ENCODE measurements around the gene TADA3.
"Not testable (repeated sequence)": the region's sequence is repeated elsewhere in the genome, so short reads cannot be mapped to it uniquely, and the experiment has no call there.

The TADA3 gene

DNA sequence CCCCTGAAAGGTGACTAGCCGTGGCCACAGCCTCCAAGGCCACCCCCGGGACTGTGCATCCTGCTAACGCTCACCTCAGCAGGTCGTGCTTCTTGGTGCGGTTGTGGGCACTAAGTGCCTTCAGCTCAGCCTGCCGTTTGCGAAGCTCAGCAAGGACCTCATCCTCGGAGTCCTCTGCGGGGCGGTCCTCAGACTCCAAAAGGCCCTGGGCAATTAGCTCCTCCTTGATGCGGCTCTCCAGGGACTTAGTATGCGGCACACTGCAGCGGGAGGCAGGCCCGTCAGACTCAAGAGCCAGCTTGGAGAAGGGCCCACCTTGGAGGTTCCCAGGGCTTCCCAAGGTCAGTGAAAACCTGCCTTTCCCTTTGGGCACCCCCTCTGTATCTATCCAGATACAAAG is 8.3 kb downstream of the TADA3 start:
- no peak overlapping the region for H3K4me3 Mint-ChIP-seq
- peaks cover 58% of the 10 kb centered on the region for H3K4me1 Mint-ChIP-seq
- no peak overlapping the region for H3K27ac Mint-ChIP-seq
- CTCF ChIA-PET: no interaction called here
- peaks cover 65% of the 10 kb centered on the region for H3K36me3 Mint-ChIP-seq
- no peaks in the 10 kb centered on the region for H3K27me3 Mint-ChIP-seq
- H3K9me3 Mint-ChIP-seq: no peaks in the 10 kb centered on the region
- DNase-seq: no peak

DNA sequence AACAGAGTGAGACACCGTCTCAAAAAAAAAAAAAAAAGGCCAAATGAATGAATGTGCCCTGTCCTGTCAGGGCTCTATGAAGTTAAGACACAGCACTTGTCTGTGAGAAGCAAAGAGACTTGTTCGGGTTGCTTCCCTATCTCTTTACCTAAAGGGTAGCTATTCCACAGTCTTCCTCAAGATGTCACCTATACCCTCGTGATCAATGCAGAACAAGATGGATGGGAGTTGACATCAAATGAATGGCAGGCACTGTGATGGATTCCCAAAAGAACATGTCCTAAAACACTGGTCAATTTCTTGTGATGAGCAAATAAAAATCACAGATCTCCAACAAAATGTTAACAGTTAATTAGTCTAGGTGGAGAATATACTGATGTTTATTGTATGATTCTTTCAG is 9.5 kb downstream of the TADA3 start:
- DNase-seq: no peak
- H3K36me3 Mint-ChIP-seq: peaks cover 65% of the 10 kb centered on the region
- CTCF ChIA-PET: interaction anchor here (0.9 to 1.4 kb wide), 7 partner anchors 13 to 299 kb away, joined by 3 to 4 read pairs (median 3); partner anchors contain the start of gene CAMK1
- peaks cover 62% of the 10 kb centered on the region for H3K4me1 Mint-ChIP-seq
- no peaks in the 10 kb centered on the region for H3K27me3 Mint-ChIP-seq
- no peak overlapping the region for H3K27ac Mint-ChIP-seq
- H3K4me3 Mint-ChIP-seq: no peak overlapping the region
- no peaks in the 10 kb centered on the region for H3K9me3 Mint-ChIP-seq

DNA sequence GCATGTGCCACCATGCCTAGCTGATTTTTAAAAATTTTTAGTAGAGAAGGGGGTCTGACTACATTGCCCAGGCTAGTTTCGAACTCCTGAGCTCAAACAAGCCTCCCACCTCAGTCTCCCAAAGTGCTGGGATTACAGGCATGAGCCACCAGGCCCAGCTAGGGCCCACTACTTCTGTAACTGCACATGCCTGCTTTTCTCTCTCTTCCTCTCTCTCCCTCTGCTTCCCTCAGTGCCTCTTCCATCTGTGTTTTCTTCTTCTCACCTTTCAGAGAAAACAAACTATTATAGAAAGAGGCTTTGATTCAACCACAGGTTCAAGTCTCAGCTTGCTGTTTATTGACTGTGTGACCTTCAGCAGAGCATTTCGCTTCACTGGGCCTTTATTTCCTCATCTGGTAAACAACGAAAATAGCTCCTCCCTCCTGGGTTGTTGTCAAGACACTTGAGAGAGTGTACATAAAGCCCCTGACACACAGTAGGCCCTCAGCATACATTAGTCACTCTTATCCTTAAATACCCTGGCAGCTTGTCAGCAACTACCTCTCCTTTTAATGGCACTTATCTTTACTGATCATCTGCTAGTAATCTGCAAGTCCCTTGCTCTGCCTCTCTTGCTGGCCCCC is 10.2 kb downstream of the TADA3 start:
- no peak for DNase-seq
- Mint-ChIP-seq H3K27me3 (no peaks in the 10 kb centered on the region), H3K9me3 (no peaks in the 10 kb centered on the region), H3K27ac (peak overlapping the region; percentile 46), H3K4me1 (peaks cover 56% of the 10 kb centered on the region), H3K36me3 (peaks cover 59% of the 10 kb centered on the region), H3K4me3 (no peak overlapping the region)
- CTCF ChIA-PET: interaction anchor here (0.5 to 1.4 kb wide), 10 partner anchors 12 to 478 kb away, joined by 3 to 5 read pairs (median 3); partner anchors contain the start of gene CAMK1

DNA sequence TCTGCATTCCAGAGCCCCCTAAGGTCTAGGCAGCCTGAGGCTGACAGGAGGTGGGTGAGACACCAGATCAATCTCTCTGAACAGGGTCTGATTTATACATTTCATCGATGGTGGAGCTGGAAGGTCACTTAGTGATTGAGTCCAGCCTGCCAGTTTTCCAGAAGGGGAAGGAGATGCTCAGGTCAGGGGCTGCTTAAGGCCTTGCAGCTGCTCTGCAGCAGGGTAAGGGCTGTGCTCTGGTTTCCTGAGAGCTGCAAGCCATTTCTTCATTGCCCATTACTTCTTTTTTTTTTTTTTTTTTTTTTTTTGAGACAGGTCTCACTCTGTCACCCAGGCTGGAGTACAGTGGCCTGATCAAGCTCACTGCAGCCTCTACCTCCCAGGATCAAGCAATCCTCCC is 10.7 kb downstream of the TADA3 start:
- H3K4me3 Mint-ChIP-seq: no peak overlapping the region
- H3K27me3 Mint-ChIP-seq: no peaks in the 10 kb centered on the region
- peak overlapping the region; percentile 60 for H3K27ac Mint-ChIP-seq
- H3K36me3 Mint-ChIP-seq: peaks cover 54% of the 10 kb centered on the region
- CTCF ChIA-PET: interaction anchor here (0.7 to 1.3 kb wide), 6 partner anchors 15 to 300 kb away, joined by 3 to 4 read pairs (median 3); no protein-coding TSS in a partner anchor
- H3K9me3 Mint-ChIP-seq: no peaks in the 10 kb centered on the region
- DNase-seq: no peak
- peaks cover 52% of the 10 kb centered on the region for H3K4me1 Mint-ChIP-seq

DNA sequence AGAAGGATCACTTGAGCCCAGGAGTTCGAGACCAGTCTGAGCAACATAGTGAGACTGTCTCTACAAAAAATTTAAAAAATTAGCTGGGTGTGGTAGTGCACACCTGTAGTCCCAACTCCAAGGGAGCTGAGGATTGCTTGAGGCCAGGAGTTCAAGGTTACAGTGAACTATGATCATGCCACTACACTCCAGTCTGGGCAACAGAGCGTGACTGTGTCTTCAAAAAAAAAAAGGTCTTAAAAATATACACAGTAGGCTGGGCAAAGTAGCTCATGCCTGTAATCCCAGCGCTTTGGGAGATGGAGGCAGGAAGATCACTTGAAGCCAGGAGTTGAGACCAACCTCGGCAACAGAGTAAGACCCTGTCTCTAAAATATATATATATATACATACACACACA is 11.4 kb downstream of the TADA3 start:
- CTCF ChIA-PET: interaction anchor here (0.7 to 1.3 kb wide), 4 partner anchors 9 to 152 kb away, joined by 3 to 4 read pairs (median 3); no protein-coding TSS in a partner anchor
- no peak for DNase-seq
- H3K4me3 Mint-ChIP-seq: no peak overlapping the region
- H3K27me3 Mint-ChIP-seq: no peaks in the 10 kb centered on the region
- peak overlapping the region; percentile 91 for H3K27ac Mint-ChIP-seq
- H3K9me3 Mint-ChIP-seq: no peaks in the 10 kb centered on the region
- peaks cover 49% of the 10 kb centered on the region for H3K36me3 Mint-ChIP-seq
- peaks cover 47% of the 10 kb centered on the region for H3K4me1 Mint-ChIP-seq

DNA sequence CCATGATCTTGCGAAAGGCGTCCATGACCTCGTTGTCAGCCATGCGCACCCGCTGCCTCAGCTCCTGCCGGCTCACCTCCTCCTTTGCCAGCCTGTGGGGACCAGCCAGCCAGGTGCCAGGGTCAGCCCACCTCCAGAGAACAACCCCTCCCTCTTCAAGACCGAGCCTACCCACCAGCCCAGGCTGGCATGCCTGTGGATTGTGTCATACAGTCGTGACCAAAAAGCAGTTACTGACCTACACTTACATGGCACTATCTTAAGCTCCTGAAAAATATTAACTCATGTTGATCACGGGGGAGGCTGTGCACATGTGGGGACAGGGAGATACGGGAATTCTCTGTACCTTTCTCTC is 11.8 kb downstream of the TADA3 start:
- Mint-ChIP-seq H3K9me3 (no peaks in the 10 kb centered on the region), H3K36me3 (peaks cover 47% of the 10 kb centered on the region), H3K4me3 (peak overlapping the region; percentile 3), H3K4me1 (peaks cover 47% of the 10 kb centered on the region), H3K27me3 (no peaks in the 10 kb centered on the region), H3K27ac (peak overlapping the region; percentile 91)
- CTCF ChIA-PET: interaction anchor here (0.8 to 1.3 kb wide), 4 partner anchors 10 to 166 kb away, joined by 3 to 5 read pairs (median 4); no protein-coding TSS in a partner anchor
- no peak for DNase-seq

DNA sequence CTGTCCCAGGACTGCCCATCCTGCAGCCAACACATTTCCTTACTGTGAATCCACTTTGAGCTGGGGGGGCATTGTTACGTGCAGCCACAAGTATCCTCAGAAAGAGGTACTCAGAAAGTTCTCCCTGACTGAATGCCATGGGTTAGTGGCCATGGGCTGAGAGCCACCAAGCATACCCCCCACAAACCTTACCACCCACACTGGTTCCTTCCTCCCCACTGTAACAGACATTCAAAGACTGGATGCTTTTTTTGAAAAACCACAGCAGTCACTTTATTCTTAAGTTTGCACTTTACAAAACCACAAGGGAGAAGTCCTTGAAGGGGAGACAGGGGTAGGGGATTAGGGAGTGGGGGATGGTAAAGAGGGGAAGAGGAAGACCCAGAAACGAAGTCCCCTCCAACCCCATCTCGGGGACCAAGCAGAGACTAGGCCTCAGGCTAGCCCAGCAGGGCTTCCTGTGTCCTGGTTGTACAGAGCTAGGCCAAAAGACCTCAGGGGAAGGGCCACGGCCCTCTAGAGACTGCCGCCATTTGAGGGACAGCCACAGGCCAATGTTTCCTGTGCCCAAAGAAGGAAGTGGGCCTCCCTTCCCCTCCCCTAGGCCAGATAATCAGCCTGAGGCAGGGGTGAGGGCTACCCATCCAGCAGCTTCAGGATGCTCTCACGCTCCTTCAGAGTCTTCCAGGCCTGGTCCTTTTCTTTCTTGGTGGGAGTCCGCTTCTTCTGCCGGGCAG is 12.4 kb downstream of the TADA3 start:
- CTCF ChIA-PET: interaction anchor here (1.1 to 1.3 kb wide), 2 partner anchors 153 to 166 kb away, joined by 4 to 5 read pairs; no protein-coding TSS in a partner anchor
- Mint-ChIP-seq H3K27me3 (no peaks in the 10 kb centered on the region), H3K4me3 (peak overlapping the region; percentile 31), H3K27ac (peak overlapping the region; percentile 91), H3K9me3 (no peaks in the 10 kb centered on the region), H3K4me1 (peaks cover 47% of the 10 kb centered on the region), H3K36me3 (peaks cover 43% of the 10 kb centered on the region)
- DNase-seq: peak; percentile 53

DNA sequence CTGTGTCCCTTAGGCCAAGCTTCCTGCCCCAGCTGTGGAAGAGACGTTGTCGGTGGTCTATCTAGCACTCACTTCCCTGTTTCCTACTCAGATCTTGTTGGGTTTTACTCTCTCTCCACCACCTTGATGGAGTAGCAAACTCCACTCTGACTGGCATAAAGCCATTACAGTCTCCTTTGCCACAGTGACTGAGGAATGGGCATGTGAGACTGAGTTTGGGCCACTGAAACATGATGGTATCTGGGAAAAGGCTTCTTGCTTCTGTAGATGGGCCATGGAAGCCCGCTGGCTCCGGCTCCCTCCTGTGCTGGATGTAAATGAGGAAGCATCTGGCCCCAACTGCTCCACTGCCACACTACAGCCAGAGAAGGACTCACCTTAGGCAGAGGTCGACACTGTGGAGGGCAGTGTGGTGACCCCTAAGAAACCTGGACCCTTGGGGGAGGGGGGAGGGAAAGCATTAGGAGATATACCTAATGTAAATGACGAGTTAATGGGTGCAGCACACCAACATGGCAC is 13.1 kb downstream of the TADA3 start:
- no peak overlapping the region for H3K4me3 Mint-ChIP-seq
- H3K27ac Mint-ChIP-seq: peak overlapping the region; percentile 91
- H3K27me3 Mint-ChIP-seq: no peaks in the 10 kb centered on the region
- no peak for DNase-seq
- CTCF ChIA-PET: interaction anchor here (1.1 kb wide), 1 partner anchor 167 kb away, joined by 5 read pairs; no protein-coding TSS in a partner anchor
- no peaks in the 10 kb centered on the region for H3K9me3 Mint-ChIP-seq
- H3K4me1 Mint-ChIP-seq: peaks cover 47% of the 10 kb centered on the region
- H3K36me3 Mint-ChIP-seq: peaks cover 40% of the 10 kb centered on the region

DNA sequence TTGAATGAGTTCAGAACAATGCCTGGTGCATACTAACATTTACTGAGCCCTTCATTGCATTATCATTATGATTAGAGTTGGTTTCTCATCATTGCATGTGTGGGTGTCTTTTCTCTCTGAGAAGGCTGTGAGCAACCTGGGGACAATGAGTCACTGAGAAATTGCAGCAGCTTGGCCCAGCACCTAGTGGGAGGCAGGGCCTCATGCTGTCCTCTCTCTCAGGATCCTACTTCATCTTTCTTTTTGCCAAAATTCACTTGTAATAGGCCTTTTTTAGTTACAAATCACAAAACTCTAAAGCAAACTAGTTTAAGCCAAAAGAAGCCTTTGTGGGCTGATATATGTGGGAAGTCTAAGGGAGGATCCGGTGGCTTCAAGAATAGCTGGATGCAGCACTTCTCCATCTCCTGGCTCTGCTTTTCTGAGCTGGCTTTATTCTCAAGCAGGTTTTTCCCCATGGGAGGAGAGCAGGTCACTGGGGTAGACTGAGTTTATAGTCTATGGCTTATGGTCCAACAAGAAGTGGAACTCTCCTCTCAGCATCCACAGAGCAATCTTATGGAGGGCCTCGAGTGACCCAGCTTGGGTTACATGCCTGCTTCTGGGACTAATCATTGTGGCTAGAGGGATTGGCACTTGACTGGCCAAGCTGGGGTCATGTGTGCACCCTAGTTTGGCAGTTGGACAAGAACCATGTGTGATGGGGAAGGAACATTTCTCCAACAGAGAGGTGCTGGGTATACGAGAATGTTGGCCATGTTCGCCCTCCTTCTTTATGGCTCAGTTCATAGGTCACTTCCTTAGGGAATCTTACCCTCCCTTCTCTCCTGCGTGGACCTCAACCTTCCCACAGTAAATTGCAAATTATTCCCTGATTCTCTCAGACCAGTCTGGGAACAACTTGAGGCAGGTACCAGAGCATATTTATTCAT is 13.9 kb downstream of the TADA3 start:
- Mint-ChIP-seq H3K36me3 (peaks cover 37% of the 10 kb centered on the region), H3K4me1 (peaks cover 47% of the 10 kb centered on the region)
- CTCF ChIA-PET: interaction anchor here (1.0 kb wide), 2 partner anchors 26 to 46 kb away, joined by 3 read pairs; no protein-coding TSS in a partner anchor

DNA sequence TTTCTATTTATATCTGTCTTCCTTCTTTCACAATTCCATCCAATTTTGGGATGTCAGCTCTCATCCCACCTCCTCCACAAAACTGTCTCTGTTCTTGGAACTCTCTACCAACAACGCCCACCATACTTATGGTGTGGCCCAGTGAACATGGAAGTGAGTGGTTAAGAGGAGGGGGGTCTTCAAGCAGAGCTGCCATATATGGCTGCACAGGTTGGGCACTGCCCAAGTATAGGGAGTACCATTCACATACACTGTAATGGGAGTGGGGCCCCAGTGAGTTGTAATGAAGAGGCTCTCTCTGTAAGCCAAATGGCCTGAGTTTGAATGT is 14.6 kb downstream of the TADA3 start:
- peaks cover 45% of the 10 kb centered on the region for H3K4me1 Mint-ChIP-seq
- H3K4me3 Mint-ChIP-seq: no peak overlapping the region
- peaks cover 33% of the 10 kb centered on the region for H3K36me3 Mint-ChIP-seq
- CTCF ChIA-PET: interaction anchor here (1.0 kb wide), 2 partner anchors 27 to 45 kb away, joined by 3 read pairs; no protein-coding TSS in a partner anchor
- H3K27ac Mint-ChIP-seq: no peak overlapping the region
- H3K9me3 Mint-ChIP-seq: no peaks in the 10 kb centered on the region
- H3K27me3 Mint-ChIP-seq: peaks cover 4% of the 10 kb centered on the region
- DNase-seq: no peak

More for the DNA sequence above, 13.9 kb downstream of the TADA3 start:
- Mint-ChIP-seq H3K9me3 (no peaks in the 10 kb centered on the region), H3K27ac (peak overlapping the region; percentile 91), H3K27me3 (no peaks in the 10 kb centered on the region), H3K4me3 (no peak overlapping the region)
- no peak for DNase-seq

DNA sequence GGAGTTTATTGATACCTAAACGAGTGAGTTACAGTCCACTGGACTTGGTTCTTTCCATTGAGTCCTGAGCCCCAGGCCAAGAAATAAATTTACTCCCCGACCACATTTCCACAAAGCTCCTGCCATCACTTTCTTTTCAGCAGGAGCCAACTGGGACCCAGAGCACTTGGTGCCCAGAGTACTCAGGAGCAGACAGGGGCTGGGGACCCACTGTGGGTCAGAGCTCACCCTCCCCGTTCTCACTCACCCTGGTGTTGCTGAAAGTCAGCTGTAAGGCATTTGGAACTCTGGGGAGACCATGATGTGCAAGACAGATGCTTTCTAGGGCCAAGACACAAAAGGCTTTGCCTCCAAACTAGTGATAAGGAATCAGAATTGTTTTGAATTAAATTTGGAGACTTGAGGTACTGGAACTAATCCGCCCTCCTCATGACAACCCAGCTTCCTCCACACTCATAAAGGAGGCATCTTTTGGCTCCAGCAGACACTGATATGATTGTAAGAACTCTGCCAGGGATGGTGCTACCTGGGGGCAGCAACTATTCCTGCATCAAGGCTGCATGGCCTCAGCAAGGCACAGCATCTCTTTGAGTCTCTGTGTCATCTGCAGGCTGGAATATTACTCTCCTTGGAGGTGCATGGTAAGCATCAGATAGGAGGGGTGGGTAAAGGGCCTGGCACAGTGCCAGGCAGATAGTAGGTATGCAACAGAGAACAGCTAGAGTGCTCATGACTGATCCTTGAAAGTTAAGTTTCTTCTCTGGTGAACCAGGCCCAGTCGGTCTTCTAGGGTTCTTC is 15.2 kb downstream of the TADA3 start:
- Mint-ChIP-seq H3K4me3 (no peak overlapping the region), H3K36me3 (peaks cover 27% of the 10 kb centered on the region), H3K9me3 (no peaks in the 10 kb centered on the region), H3K4me1 (peaks cover 39% of the 10 kb centered on the region), H3K27me3 (peaks cover 4% of the 10 kb centered on the region), H3K27ac (no peak overlapping the region)
- no peak for DNase-seq
- CTCF ChIA-PET: interaction anchor here (1.4 kb wide), 1 partner anchor 9 kb away, joined by 4 read pairs; no protein-coding TSS in a partner anchor

DNA sequence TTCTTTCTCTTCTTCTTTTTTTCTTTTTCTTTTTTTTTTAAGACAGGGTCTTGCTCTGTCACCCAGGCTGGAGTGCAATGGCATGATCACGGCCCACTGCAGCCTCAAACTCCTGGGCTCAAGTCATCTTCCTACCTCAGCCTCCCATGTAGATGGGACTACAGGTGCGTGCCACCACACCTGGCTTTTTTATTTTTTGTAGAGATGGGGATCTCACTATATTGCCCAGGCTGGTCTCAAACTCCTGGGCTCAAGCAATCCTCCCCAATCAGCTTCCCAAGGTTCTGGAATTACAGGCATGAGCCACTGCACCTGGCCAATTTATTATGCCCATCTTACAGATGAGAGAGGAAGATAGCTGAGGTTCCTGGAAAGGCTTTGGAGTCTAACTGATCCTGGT is 21.3 kb downstream of the TADA3 start:
- H3K27ac Mint-ChIP-seq, DNase-seq, CTCF ChIA-PET, H3K36me3 Mint-ChIP-seq, H3K9me3 Mint-ChIP-seq: not testable (repeated sequence)
- Mint-ChIP-seq H3K4me1 (peaks cover 31% of the 10 kb centered on the region), H3K27me3 (peaks cover 17% of the 10 kb centered on the region), H3K4me3 (peak overlapping the region; percentile 48)

DNA sequence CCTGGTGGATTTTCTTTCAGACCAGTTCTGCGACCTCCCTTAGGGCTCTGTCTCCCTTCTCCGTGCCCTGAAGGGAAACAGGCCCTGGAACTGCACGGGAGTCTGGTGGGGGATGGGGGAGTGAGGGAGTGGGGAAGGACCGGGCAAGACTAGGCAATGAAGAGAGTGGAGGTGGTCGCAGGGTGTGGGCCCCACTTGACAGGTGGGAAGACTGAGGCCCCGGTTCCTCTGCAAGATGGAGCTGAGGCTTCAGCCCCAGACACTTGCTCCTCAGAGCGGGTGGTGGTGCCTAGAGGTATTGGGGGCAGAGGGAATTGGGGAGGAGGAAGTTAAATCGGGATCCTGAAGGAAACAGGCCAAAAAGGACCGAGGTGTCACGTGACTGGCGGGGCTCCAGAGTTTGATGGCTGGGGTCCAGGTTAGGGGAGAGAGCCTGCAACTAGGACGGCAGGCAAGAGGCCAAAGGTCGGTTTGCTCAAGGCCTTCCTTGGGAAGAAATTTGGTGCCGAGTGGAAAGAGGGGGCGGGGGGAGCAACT is 21.9 kb downstream of the TADA3 start:
- H3K9me3 Mint-ChIP-seq: no peaks in the 10 kb centered on the region

More for the DNA sequence above, 21.9 kb downstream of the TADA3 start:
- H3K27me3 Mint-ChIP-seq: peaks cover 17% of the 10 kb centered on the region
- H3K4me1 Mint-ChIP-seq: peaks cover 31% of the 10 kb centered on the region
- CTCF ChIA-PET: interaction anchor here (0.7 to 0.9 kb wide), 2 partner anchors 12 to 18 kb away, joined by 3 read pairs; no protein-coding TSS in a partner anchor
- no peak for DNase-seq
- peaks cover 12% of the 10 kb centered on the region for H3K36me3 Mint-ChIP-seq
- H3K4me3 Mint-ChIP-seq: peak overlapping the region; percentile 67
- H3K27ac Mint-ChIP-seq: no peak overlapping the region

Data from activated naive CD4-positive, alpha-beta T cell treated with anti-CD3 and anti-CD28 coated beads, Interleukin-2, amount 10 ng/mL, durations not matched to agents 7 days and 5 days (primary cell).